K562 (cell line): ENCODE data around the gene TAF5L. TPM values are rescaled to one million over a fixed set of nuclear protein-coding genes. Genes with fewer than 3 reads are reported as not detected.
A peak's percentile ranks its signal among the peaks of the same experiment; 100 is the strongest.

Experiments used
- ATAC-seq: fragments of 200-7000 bp; cut with Tn5 transposase; 3 replicates; pipeline ENCODE4 v1.9.1; 2020; ENCODE audit warnings: moderate library complexity
- BruUV-seq: library from RNA; stranded (reverse); fragments of 400-500 nt; replicated peaks from 2 replicates; lab custom pipeline; 2021; lab: Mats Ljungman, UMichigan
- CTCF ChIA-PET: fragments of 300-600 bp; formaldehyde crosslinking; extraction: SDS; loops from one replicate; lab custom pipeline; 2021; ENCODE audit warnings: low intra/inter-chr PET ratio; lab: Yijun Ruan, JAX
- POLR2A ChIA-PET: fragments of 300-600, 350-650 bp; sonication (Branson Sonifier 250); formaldehyde crosslinking; extraction: SDS; loops from one replicate; lab custom pipeline; 2021; ENCODE audit warnings: antibody characterized with exemption, inconsistent platforms; lab: Yijun Ruan, JAX
- DNase-seq, 4 experiments: peaks; one replicate each; pipeline versions ENCODE4 v3.0.0 to v3.0.0-alpha.2; 2011 to 2018; ENCODE audit warnings: low spot score in 3 of 4, mixed read lengths in 3 of 4; ENCODE audit errors: extremely low read depth in 1 of 4
- FAIRE-seq: peaks from 2 replicates; lab custom pipeline; 2011; peaks lifted over from hg19 to GRCh38; lab: Jason Lieb, UNC
- H2AFZ ChIP-seq: 2 replicates; pipeline ENCODE4 v1.6.0; 2011; ENCODE audit warnings: low read depth, low read length, control low read depth, inconsistent platforms
- H3K27ac ChIP-seq: fragments of 200-600 bp; 3 replicates; pipeline ENCODE4 v1.8.0; 2011; ENCODE audit warnings: low read depth, mild to moderate bottlenecking, control low read depth, inconsistent platforms, low read length, moderate library complexity, mixed read lengths; ENCODE audit errors: extremely low read depth
- H3K27me3 ChIP-seq, 2 experiments: fragments of 300-600 bp in 1 of 2; 2 replicates in 1 of 2; 3 replicates in 1 of 2; pipeline versions ENCODE4 v1.6.0 to v1.8.0; 2011; ENCODE audit warnings: inconsistent platforms in 2 of 2, low read length in 2 of 2, mild to moderate bottlenecking in 1 of 2, mixed read lengths in 1 of 2, moderate library complexity in 1 of 2; ENCODE audit not compliant: control insufficient read depth in 2 of 2, insufficient read depth in 2 of 2
- H3K36me3 ChIP-seq: fragments of 300-600 bp; 3 replicates; pipeline ENCODE4 v1.8.0; 2011; ENCODE audit warnings: mild to moderate bottlenecking, low read length, inconsistent platforms; ENCODE audit not compliant: control insufficient read depth, insufficient read depth
- H3K4me1 ChIP-seq, 2 experiments: fragments of 200-600 bp in 1 of 2; replicated peaks in 1 of 2; 2 replicates in 1 of 2; 3 replicates in 1 of 2; pipeline versions ENCODE4 v1.5.1 to v1.8.0; 2011; ENCODE audit warnings: inconsistent platforms in 2 of 2, low read length in 2 of 2, mild to moderate bottlenecking in 1 of 2, mixed read lengths in 1 of 2, moderate library complexity in 1 of 2; ENCODE audit not compliant: control insufficient read depth in 2 of 2, insufficient read depth in 2 of 2
- H3K4me2 ChIP-seq: 2 replicates; pipeline ENCODE4 v1.6.1; 2011; ENCODE audit warnings: low read length, control low read depth, inconsistent platforms, mixed read lengths; ENCODE audit not compliant: insufficient read depth
- H3K4me3 ChIP-seq: fragments of 200-600 bp; sonication (generic), shearing (Covaris generic); 2 replicates; pipeline ENCODE4 v1.5.1; 2016; ENCODE audit warnings: control low read depth, inconsistent platforms
- H3K79me2 ChIP-seq: fragments of 200-600 bp; 3 replicates; pipeline ENCODE4 v1.8.0; 2011; ENCODE audit warnings: low read length, inconsistent platforms; ENCODE audit not compliant: control insufficient read depth, insufficient read depth
- H3K9ac ChIP-seq, 2 experiments: 2 replicates each; pipeline versions ENCODE4 v1.6.0 to v1.6.1; 2011; ENCODE audit warnings: low read depth in 2 of 2, low read length in 2 of 2, control low read depth in 1 of 2, inconsistent platforms in 1 of 2, mild to moderate bottlenecking in 1 of 2, mixed read lengths in 1 of 2; ENCODE audit not compliant: insufficient read depth in 1 of 2
- H3K9me1 ChIP-seq: one replicate; pipeline ENCODE4 v1.6.0; 2011; ENCODE audit warnings: inconsistent platforms, mild to moderate bottlenecking, low read length, moderate library complexity; ENCODE audit not compliant: control insufficient read depth, insufficient read depth
- H3K9me3 ChIP-seq: replicated peaks from 2 replicates; pipeline ENCODE4 v1.5.1; 2011; ENCODE audit warnings: low read depth, low read length, inconsistent platforms; ENCODE audit not compliant: control insufficient read depth, insufficient read depth
- H4K20me1 ChIP-seq: replicated peaks from 2 replicates; pipeline ENCODE4 v1.6.1; 2011; ENCODE audit warnings: low read length, inconsistent platforms, mixed read lengths; ENCODE audit not compliant: control insufficient read depth, insufficient read depth
- BCOR ChIP-seq: fragments of 450-650 bp; IDR thresholded peaks from 2 replicates; pipeline ENCODE4 v1.6.1; 2016
- COPS2 ChIP-seq: fragments of 450-650 bp; conservative IDR thresholded peaks from 2 replicates; pipeline ENCODE4 v1.6.1; 2016; ENCODE audit warnings: mild to moderate bottlenecking, moderate library complexity
- CREM ChIP-seq: IDR thresholded peaks from 2 replicates; pipeline ENCODE4 v1.6.1; 2014; ENCODE audit warnings: antibody characterized with exemption, low read depth
- KHSRP ChIP-seq: fragments of 450-650 bp; IDR thresholded peaks from 2 replicates; pipeline ENCODE4 v1.6.1; 2017
- NFYB ChIP-seq: IDR thresholded peaks from 2 replicates; pipeline ENCODE4 v1.6.1; 2011; ENCODE audit warnings: mild to moderate bottlenecking, moderate library complexity; ENCODE audit not compliant: insufficient read length; ENCODE audit errors: extremely low read depth
- POLR2G ChIP-seq: fragments of 200-400 bp; formaldehyde crosslinking; IDR thresholded peaks from 2 replicates; pipeline ENCODE4 v1.6.1; 2017; ENCODE audit warnings: low read depth, mild to moderate bottlenecking, antibody characterized with exemption, low read length, moderate library complexity
- RBFOX2 ChIP-seq: fragments of 200-400 bp; formaldehyde crosslinking; IDR thresholded peaks from 2 replicates; pipeline ENCODE4 v1.6.1; 2017; ENCODE audit warnings: low read depth, mild to moderate bottlenecking, low read length, moderate library complexity
- WGBS: fragments of 100-300 bp; shearing (Covaris generic); methylation state at CpG from one replicate; pipeline ENCODE4 v1.1.6; 2016; ENCODE audit warnings: low coverage, mixed read lengths; ENCODE audit not compliant: insufficient coverage; ENCODE audit errors: missing lambda C conversion rate; 5-methylcytosine and 5-hydroxymethylcytosine counted together
- in situ Hi-C: fragments of 300-500 bp; cut with MboI; formaldehyde crosslinking; loops from 4 replicates; pipeline ENCODE4 v1.15.0; 2018; ENCODE audit warnings: inconsistent platforms, mixed read lengths
- intact Hi-C: fragments of 100-400 bp; cut with micrococcal nuclease; formaldehyde crosslinking; loops from 2 replicates; pipeline ENCODE4 v1.14.2; 2022
- polyA plus RNA-seq, 8 experiments: library from polyadenylated mRNA; depleted of rRNA in 4 of 8; stranded (reverse) in 5 of 8; unstranded in 3 of 8; fragments of >200 nt; fragmentation: Nextera tagmentation in 2 of 8; fragmentation: Illumina TruSeq in 1 of 8; extraction: Ambion mirVana in 2 of 8; extraction: Trizol in 1 of 8; gene quantifications; 2 replicates each; pipeline versions ENCODE4 v1.2.1 to v1.2.3, GENCODE V29; 2011 to 2014; ENCODE audit warnings: inconsistent platforms in 1 of 8, missing spikeins in 1 of 8
- total RNA-seq, 7 experiments: library from RNA; depleted of rRNA in 6 of 7; stranded (reverse); fragments of >200 nt in 6 of 7; fragmentation: Illumina TruSeq in 2 of 7; extraction: Trizol in 2 of 7; gene quantifications; 2 replicates each; pipeline versions ENCODE4 v1.2.1 to v1.2.3, GENCODE V29; 2011 to 2021; ENCODE audit warnings: low replicate concordance in 1 of 7
- TF ChIP-seq, protein P1 (sequence below): fragments of 250-450 bp; sonication (Bioruptor Pico); IDR thresholded peaks from 2 replicates; pipeline ENCODE4 v1.5.0; 2020; ENCODE audit warnings: mild to moderate bottlenecking, borderline replicate concordance

Gene TAF5L
- total and polyA plus RNA-seq, 9 of the 15 experiments (the other 6 are each of a cell fraction or from before 2014, with no cell fraction given): 2.2 to 34.2 (median 23.3) TPM

DNA sequence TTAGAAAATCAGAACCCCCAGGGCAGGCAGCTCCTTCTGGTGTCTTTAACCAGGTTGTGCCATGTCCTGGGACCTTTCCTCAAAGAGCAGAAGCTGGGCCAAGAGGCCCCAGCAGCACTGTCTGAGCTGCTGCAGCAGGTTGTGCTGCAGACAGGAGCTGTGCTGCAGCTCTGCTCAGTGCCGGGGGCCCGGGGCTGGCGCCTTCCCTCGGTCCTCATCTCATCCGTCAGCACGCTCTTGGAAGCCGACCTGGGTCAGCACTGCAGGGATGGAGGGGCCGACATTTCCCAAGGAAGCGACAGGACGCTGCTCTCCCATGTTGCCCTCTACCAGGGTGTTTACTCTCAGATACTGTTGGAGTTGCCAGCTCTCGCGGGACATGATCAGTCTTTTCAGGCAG lies 11.8 kb upstream of the TAF5L start:
- Histone ChIP-seq H3K9me3 (no peaks in the 10 kb centered on the region), H3K4me2 (no peak overlapping the region), H3K9me1 (no peaks in the 10 kb centered on the region)
- no peak for DNase-seq
- ATAC-seq: no peak
- 94% methylated on average over 9 of the region's 12 CpGs for WGBS
- TF ChIP-seq BCOR: no peak
- TF ChIP-seq NFYB: no peak
- peak; percentile 32; the same call in 1 of the 2 replicates for TF ChIP-seq RBFOX2
- TF ChIP-seq KHSRP: no peak
- no peak for TF ChIP-seq CREM
- TF ChIP-seq, protein P1, sequence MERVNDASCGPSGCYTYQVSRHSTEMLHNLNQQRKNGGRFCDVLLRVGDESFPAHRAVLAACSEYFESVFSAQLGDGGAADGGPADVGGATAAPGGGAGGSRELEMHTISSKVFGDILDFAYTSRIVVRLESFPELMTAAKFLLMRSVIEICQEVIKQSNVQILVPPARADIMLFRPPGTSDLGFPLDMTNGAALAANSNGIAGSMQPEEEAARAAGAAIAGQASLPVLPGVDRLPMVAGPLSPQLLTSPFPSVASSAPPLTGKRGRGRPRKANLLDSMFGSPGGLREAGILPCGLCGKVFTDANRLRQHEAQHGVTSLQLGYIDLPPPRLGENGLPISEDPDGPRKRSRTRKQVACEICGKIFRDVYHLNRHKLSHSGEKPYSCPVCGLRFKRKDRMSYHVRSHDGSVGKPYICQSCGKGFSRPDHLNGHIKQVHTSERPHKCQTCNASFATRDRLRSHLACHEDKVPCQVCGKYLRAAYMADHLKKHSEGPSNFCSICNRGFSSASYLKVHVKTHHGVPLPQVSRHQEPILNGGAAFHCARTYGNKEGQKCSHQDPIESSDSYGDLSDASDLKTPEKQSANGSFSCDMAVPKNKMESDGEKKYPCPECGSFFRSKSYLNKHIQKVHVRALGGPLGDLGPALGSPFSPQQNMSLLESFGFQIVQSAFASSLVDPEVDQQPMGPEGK (CRISPR knock-in tag): no peak
- TF ChIP-seq COPS2: no peak
- peak; percentile 33; the same call in 1 of the 2 replicates for TF ChIP-seq POLR2G
- TF ChIP-seq, all 486 proteins: peak for 2
- intact Hi-C loops: no loop called here
- H3K4me1 ChIP-seq: no peaks in the 10 kb centered on the region
- ChIA-PET POLR2A (interaction anchor here (0.7 to 4.1 kb wide), 2 partner anchors 10 to 13 kb away, joined by 3 to 15 read pairs; no protein-coding TSS in a partner anchor), CTCF (no interaction called here)
- no peaks in the 10 kb centered on the region for H3K27me3 ChIP-seq
- no peak overlapping the region for H3K9ac ChIP-seq
- H3K27ac ChIP-seq: no peak overlapping the region
- peaks cover 88% of the 10 kb centered on the region for H3K36me3 ChIP-seq
- BruUV-seq: no TSS peak
- H2AFZ ChIP-seq: no peak overlapping the region
- in situ Hi-C loops: no loop called here
- H4K20me1 ChIP-seq: peaks cover 26% of the 10 kb centered on the region
- no peak for FAIRE-seq
- peaks cover 68% of the 10 kb centered on the region for H3K79me2 ChIP-seq
- no peak overlapping the region for H3K4me3 ChIP-seq
